ENCODE data around the gene TENM3. TPM values are rescaled to one million over a fixed set of nuclear protein-coding genes. Genes with fewer than 3 reads are reported as not detected.

The TENM3 gene
- total and polyA plus RNA-seq, 2 of the 8 experiments (the other 6 are each of a cell fraction or from before 2014, with no cell fraction given): 36.9 to 69.3 TPM

DNA sequence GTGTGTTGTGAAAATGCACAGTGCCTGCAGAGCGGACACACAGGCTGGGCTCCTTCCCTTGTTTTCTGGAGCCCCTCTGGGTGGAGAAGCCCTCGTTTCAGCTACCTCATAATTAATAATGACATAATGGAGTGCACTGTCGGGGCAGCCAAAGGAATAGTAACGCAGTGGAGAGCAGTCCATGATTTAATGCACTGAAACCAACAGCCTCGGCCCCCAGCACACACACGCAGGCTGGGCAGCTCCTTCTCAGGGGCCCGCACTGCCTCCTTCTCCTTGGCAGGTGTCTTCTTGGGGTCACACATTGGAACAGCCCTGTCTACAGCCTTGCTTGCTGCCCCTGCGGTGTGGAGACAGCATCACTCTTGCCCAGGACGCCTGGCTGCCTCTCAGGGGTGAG is 584.8 kb downstream of the TENM3 start (continued):
- TF ChIP-seq, protein P1, sequence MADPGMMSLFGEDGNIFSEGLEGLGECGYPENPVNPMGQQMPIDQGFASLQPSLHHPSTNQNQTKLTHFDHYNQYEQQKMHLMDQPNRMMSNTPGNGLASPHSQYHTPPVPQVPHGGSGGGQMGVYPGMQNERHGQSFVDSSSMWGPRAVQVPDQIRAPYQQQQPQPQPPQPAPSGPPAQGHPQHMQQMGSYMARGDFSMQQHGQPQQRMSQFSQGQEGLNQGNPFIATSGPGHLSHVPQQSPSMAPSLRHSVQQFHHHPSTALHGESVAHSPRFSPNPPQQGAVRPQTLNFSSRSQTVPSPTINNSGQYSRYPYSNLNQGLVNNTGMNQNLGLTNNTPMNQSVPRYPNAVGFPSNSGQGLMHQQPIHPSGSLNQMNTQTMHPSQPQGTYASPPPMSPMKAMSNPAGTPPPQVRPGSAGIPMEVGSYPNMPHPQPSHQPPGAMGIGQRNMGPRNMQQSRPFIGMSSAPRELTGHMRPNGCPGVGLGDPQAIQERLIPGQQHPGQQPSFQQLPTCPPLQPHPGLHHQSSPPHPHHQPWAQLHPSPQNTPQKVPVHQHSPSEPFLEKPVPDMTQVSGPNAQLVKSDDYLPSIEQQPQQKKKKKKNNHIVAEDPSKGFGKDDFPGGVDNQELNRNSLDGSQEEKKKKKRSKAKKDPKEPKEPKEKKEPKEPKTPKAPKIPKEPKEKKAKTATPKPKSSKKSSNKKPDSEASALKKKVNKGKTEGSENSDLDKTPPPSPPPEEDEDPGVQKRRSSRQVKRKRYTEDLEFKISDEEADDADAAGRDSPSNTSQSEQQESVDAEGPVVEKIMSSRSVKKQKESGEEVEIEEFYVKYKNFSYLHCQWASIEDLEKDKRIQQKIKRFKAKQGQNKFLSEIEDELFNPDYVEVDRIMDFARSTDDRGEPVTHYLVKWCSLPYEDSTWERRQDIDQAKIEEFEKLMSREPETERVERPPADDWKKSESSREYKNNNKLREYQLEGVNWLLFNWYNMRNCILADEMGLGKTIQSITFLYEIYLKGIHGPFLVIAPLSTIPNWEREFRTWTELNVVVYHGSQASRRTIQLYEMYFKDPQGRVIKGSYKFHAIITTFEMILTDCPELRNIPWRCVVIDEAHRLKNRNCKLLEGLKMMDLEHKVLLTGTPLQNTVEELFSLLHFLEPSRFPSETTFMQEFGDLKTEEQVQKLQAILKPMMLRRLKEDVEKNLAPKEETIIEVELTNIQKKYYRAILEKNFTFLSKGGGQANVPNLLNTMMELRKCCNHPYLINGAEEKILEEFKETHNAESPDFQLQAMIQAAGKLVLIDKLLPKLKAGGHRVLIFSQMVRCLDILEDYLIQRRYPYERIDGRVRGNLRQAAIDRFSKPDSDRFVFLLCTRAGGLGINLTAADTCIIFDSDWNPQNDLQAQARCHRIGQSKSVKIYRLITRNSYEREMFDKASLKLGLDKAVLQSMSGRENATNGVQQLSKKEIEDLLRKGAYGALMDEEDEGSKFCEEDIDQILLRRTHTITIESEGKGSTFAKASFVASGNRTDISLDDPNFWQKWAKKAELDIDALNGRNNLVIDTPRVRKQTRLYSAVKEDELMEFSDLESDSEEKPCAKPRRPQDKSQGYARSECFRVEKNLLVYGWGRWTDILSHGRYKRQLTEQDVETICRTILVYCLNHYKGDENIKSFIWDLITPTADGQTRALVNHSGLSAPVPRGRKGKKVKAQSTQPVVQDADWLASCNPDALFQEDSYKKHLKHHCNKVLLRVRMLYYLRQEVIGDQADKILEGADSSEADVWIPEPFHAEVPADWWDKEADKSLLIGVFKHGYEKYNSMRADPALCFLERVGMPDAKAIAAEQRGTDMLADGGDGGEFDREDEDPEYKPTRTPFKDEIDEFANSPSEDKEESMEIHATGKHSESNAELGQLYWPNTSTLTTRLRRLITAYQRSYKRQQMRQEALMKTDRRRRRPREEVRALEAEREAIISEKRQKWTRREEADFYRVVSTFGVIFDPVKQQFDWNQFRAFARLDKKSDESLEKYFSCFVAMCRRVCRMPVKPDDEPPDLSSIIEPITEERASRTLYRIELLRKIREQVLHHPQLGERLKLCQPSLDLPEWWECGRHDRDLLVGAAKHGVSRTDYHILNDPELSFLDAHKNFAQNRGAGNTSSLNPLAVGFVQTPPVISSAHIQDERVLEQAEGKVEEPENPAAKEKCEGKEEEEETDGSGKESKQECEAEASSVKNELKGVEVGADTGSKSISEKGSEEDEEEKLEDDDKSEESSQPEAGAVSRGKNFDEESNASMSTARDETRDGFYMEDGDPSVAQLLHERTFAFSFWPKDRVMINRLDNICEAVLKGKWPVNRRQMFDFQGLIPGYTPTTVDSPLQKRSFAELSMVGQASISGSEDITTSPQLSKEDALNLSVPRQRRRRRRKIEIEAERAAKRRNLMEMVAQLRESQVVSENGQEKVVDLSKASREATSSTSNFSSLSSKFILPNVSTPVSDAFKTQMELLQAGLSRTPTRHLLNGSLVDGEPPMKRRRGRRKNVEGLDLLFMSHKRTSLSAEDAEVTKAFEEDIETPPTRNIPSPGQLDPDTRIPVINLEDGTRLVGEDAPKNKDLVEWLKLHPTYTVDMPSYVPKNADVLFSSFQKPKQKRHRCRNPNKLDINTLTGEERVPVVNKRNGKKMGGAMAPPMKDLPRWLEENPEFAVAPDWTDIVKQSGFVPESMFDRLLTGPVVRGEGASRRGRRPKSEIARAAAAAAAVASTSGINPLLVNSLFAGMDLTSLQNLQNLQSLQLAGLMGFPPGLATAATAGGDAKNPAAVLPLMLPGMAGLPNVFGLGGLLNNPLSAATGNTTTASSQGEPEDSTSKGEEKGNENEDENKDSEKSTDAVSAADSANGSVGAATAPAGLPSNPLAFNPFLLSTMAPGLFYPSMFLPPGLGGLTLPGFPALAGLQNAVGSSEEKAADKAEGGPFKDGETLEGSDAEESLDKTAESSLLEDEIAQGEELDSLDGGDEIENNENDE (IDR thresholded peaks at IDR 0.05; ENCODE audit: insufficient replicate concordance, low read length): no peak
- TF ChIP-seq ZNF274 (IDR thresholded peaks at IDR 0.05; ENCODE audit: borderline replicate concordance, extremely low read depth, low read length) (no peak), RNF2 (IDR thresholded peaks at IDR 0.05; ENCODE audit: borderline replicate concordance, low read depth, low read length, missing control alignments, poor library complexity, severe bottlenecking) (no peak), CBX8 (IDR thresholded peaks at IDR 0.05; ENCODE audit: borderline replicate concordance, low read depth, low read length) (no peak), MAFK (IDR thresholded peaks at IDR 0.05; ENCODE audit: low read depth, low read length) (no peak), CHD2 (IDR thresholded peaks at IDR 0.05; ENCODE audit: low read length) (no peak), SAP30 (IDR thresholded peaks at IDR 0.05; ENCODE audit: insufficient read depth, insufficient replicate concordance, low read length) (no peak), SUZ12 (IDR thresholded peaks at IDR 0.05; ENCODE audit: low read length) (no peak), POU5F1 (IDR thresholded peaks at IDR 0.05; ENCODE audit: low read depth, low read length) (no peak), GTF2F1 (IDR thresholded peaks at IDR 0.05; ENCODE audit: borderline replicate concordance, low read depth, low read length) (no peak), KDM1A (IDR thresholded peaks at IDR 0.05; ENCODE audit: borderline replicate concordance, low read length) (no peak), YY1 (IDR thresholded peaks at IDR 0.05; ENCODE audit: low read depth, low read length) (no peak)
